GM21723 (cell line): ENCODE data around the gene SSX7.
"Not testable (repeated sequence)": the region's sequence is repeated elsewhere in the genome, so short reads cannot be mapped to it uniquely, and the experiment has no call there.

Source experiments
- ATAC-seq: cut with Tn5 transposase; IDR thresholded peaks from one replicate; pipeline ENCODE4 v1.9.1; 2021; ENCODE audit warnings: mild to moderate bottlenecking, moderate library complexity; ENCODE audit not compliant: unreplicated experiment

SSX7 gene, protein sequence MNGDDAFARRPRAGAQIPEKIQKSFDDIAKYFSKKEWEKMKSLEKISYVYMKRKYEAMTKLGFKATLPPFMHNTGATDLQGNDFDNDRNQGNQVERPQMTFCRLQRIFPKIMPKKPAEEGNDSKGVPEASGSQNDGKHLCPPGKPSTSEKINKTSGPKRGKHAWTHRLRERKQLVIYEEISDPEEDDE

DNA sequence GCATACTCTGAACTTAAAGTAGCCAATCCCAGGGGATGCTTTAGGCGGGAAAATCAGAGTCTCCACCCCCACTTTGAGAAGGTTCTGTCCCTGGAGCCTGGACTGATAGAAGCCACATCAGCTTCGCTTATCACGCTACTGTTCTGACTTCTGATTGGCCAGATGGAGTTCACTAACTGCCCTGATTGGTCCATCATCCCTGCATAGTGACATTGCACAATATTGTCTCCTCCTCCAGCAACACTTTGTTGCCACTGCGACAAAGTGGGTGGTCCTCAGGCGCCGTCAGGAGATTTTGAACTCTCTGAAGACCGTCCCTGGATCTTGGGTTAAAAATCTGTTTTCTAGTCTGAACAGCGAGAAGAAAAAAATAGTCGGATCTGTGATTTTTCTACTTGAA, at the start of gene SSX7:
SSX7 (minus strand) TSS at position 101 of the 400 bp plus-strand sequence. CDS start 1,428 bp downstream, outside the sequence.
- ATAC-seq, result not testable (repeated sequence)

GRCh38 chrX:52692034-52692433, 37.3 kb upstream of the SSX7 start:
- not testable (repeated sequence) for ATAC-seq

- ATAC-seq, result not testable (repeated sequence)
These were observed 7.5 kb upstream of the SSX7 start for GRCh38 chrX:52662218-52662617.

GRCh38 chrX:52655475-52655874, 775 bp upstream of the SSX7 start:
- ATAC-seq, result not testable (repeated sequence)

GRCh38 chrX:52650676-52651075, 4.0 kb downstream of the SSX7 start:
- ATAC-seq, result not testable (repeated sequence)

DNA sequence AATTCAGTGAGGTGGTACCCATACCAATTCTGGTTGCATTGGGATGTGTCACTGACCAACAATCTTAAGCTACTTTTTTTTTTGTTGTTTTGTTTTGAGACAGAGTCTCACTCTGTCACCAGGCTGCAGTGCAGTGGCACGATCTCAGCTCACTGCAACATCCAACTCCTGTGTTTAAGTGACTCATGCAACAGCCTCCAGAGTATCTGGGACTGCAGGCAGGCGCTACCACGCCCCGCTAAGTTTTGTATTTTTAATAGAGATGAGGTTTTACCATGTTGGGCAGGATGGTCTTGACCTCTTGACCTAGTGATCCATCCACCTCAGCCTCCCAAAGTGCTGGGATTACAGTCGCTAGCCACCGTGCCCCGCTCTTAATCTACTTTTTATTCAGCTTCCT, 5.7 kb downstream of the SSX7 start:
- not testable (repeated sequence) for ATAC-seq

DNA sequence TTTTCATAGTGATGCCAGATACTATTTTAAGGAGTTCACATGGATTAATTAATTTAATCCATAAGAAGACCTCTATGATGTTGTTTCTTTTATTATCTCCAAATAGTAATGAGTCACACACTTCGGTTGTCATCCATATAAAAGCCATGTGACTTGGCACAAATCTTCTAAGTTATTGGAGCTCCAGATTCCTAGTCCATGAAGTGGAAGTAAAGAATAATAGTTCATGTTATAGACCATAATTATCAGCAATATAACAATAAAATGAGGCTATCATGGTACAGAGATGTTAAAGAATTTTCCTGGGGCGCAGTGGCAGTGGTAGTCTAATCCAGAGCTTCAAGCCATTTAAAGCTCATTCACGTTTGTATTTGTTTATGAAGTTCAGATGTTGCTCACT, 26.2 kb downstream of the SSX7 start:
- not testable (repeated sequence) for ATAC-seq

GRCh38 chrX:52620661-52621060, 34.0 kb downstream of the SSX7 start:
- ATAC-seq, result not testable (repeated sequence)

DNA sequence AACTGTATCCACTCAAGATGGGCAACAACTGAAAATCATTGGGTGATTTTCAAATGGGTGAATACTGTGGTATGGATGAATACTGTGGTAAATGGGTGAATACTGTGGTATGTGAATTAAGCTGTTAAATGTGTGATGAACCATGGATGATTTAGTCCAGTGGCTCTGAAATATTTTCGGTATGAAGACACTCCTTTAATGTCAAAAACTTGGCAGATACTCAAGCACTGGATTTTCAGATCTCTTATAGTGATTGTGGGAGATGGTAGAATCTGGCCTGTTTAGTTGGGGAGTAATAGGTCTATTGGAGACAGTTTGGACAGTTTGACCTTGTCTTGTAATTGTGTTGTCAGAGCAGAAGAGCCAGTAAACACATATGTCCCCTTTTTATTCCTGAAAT, 45.7 kb downstream of the SSX7 start:
- no peak for ATAC-seq

- not testable (repeated sequence) for ATAC-seq
These were observed 51.5 kb downstream of the SSX7 start for GRCh38 chrX:52603151-52603550.

DNA sequence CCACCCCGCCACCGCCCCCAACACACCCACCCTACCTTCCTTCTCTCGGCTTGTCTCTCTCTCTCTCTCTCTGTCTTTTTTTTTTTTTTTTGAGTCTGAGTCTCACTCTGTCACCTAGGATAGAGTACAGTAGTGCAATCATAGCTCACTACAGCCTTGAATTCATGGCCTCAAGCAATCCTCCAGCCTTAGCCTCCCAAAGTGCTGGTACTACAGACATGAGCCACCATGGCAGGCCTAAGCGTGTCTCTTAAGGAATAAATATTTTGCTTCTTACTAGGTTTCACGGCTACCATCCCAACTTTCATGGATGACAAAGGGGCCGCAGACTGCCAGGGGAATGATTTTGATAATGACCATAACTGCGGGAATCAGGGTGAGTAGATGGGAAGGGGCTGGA, 55.8 kb downstream of the SSX7 start:
- no peak for ATAC-seq

DNA sequence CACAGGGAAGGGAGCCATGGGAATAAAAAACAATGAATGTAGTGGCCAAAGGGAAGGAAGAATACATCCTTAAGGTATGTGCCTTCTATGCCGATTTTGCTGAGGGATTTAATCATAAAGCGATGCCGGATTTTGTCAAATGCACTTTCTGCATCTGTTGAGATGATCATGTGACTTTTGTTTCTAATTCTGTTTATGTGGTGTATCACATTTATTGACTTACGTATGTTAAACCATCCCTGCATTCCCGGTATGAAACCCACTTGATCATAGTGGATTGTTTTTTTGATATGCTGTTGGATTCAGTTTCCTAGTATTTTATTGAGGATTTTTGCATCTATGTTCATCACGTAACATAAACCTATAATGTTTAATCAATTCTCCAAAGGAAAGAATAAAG, 60.0 kb downstream of the SSX7 start:
- no peak for ATAC-seq
